HEK293 (cell line): Measurements from ENCODE around the gene TAS2R10.

Source experiments
- CTCF ChIA-PET: fragments of 350-600 bp; formaldehyde crosslinking; extraction: SDS; loops from one replicate; lab custom pipeline; 2021; ENCODE audit warnings: antibody characterized with exemption; lab: Yijun Ruan, JAX
- POLR2A ChIA-PET: fragments of 300-600 bp; formaldehyde crosslinking; extraction: SDS; loops from one replicate; lab custom pipeline; 2020; ENCODE audit warnings: antibody characterized with exemption, inconsistent platforms; lab: Yijun Ruan, JAX
- H3K27ac ChIP-seq: fragments of 200-500 bp; sonication (Bioruptor generic); 2 replicates; pipeline ENCODE4 v1.5.1; 2014; ENCODE audit warnings: low read depth, low read length, control low read depth, inconsistent platforms; ENCODE audit errors: extremely low read depth
- H3K36me3 ChIP-seq, 2 experiments: fragments of 200-500 bp in 1 of 2; sonication (Bioruptor generic) in 1 of 2; 1 replicate in 1 of 2; 2 replicates in 1 of 2; pipeline ENCODE4 v1.5.1; 2014 to 2017; ENCODE audit warnings: inconsistent platforms in 2 of 2, low read length in 2 of 2; ENCODE audit not compliant: control insufficient read depth in 2 of 2, insufficient read depth in 1 of 2
- H3K4me1 ChIP-seq: fragments of 200-500 bp; sonication (Bioruptor generic); 2 replicates; pipeline ENCODE4 v1.5.1; 2014; ENCODE audit warnings: mild to moderate bottlenecking, low read length, inconsistent platforms; ENCODE audit not compliant: control insufficient read depth, insufficient read depth
- H3K4me3 ChIP-seq: 2 replicates; pipeline ENCODE4 v1.5.1; 2011; ENCODE audit warnings: low read depth, mild to moderate bottlenecking, control low read depth, low read length, moderate library complexity
- H3K9me3 ChIP-seq: fragments of 200-500 bp; sonication (Bioruptor generic); 2 replicates; pipeline ENCODE4 v1.5.1; 2014; ENCODE audit warnings: low read depth, low read length, inconsistent platforms; ENCODE audit not compliant: control insufficient read depth, insufficient read depth
- GLI4 ChIP-seq: fragments of 450-650 bp; formaldehyde crosslinking; IDR thresholded peaks from 2 replicates; pipeline ENCODE4 v1.5.1; 2016; ENCODE audit warnings: missing biosample characterization, missing genetic modification characterization
- IKZF3 ChIP-seq: fragments of 450-650 bp; IDR thresholded peaks from 2 replicates; pipeline ENCODE4 v1.5.0; 2018; ENCODE audit warnings: missing biosample characterization, mild to moderate bottlenecking, missing genetic modification characterization, moderate library complexity
- OSR2 ChIP-seq: fragments of 450-650 bp; formaldehyde crosslinking; IDR thresholded peaks from 2 replicates; pipeline ENCODE4 v1.5.1; 2016; ENCODE audit warnings: missing biosample characterization, missing genetic modification characterization
- OVOL3 ChIP-seq: fragments of 450-650 bp; formaldehyde crosslinking; IDR thresholded peaks from 2 replicates; pipeline ENCODE4 v1.5.1; 2016; ENCODE audit warnings: missing biosample characterization, missing genetic modification characterization
- RBAK ChIP-seq: fragments of 450-650 bp; formaldehyde crosslinking; IDR thresholded peaks from 2 replicates; pipeline ENCODE4 v1.5.1; 2016; ENCODE audit warnings: missing biosample characterization, missing genetic modification characterization
- SCRT2 ChIP-seq: fragments of 450-650 bp; formaldehyde crosslinking; IDR thresholded peaks from 2 replicates; pipeline ENCODE4 v1.5.1; 2016; ENCODE audit warnings: missing biosample characterization, missing genetic modification characterization
- SP2 ChIP-seq: fragments of 450-650 bp; formaldehyde crosslinking; IDR thresholded peaks from 2 replicates; pipeline ENCODE4 v1.5.1; 2016; ENCODE audit warnings: missing biosample characterization, missing genetic modification characterization
- ZBTB17 ChIP-seq: fragments of 450-650 bp; formaldehyde crosslinking; IDR thresholded peaks from 2 replicates; pipeline ENCODE4 v1.5.1; 2016; ENCODE audit warnings: missing biosample characterization, missing genetic modification characterization
- ZNF10 ChIP-seq: fragments of 450-650 bp; formaldehyde crosslinking; IDR thresholded peaks from 2 replicates; pipeline ENCODE4 v1.5.1; 2017; ENCODE audit warnings: missing biosample characterization, missing genetic modification characterization
- ZNF132 ChIP-seq: fragments of 450-650 bp; formaldehyde crosslinking; IDR thresholded peaks from 2 replicates; pipeline ENCODE4 v1.5.1; 2017; ENCODE audit warnings: missing biosample characterization, missing genetic modification characterization, borderline replicate concordance
- ZNF146 ChIP-seq: fragments of 450-650 bp; formaldehyde crosslinking; IDR thresholded peaks from 2 replicates; pipeline ENCODE4 v1.5.1; 2016; ENCODE audit warnings: missing biosample characterization, missing genetic modification characterization
- ZNF157 ChIP-seq: fragments of 450-650 bp; formaldehyde crosslinking; IDR thresholded peaks from 2 replicates; pipeline ENCODE4 v1.5.1; 2016; ENCODE audit warnings: missing biosample characterization, missing genetic modification characterization
- ZNF16 ChIP-seq: fragments of 450-650 bp; formaldehyde crosslinking; IDR thresholded peaks from 2 replicates; pipeline ENCODE4 v1.5.1; 2016; ENCODE audit warnings: low read depth, missing biosample characterization, missing genetic modification characterization
- ZNF211 ChIP-seq: fragments of 450-650 bp; formaldehyde crosslinking; IDR thresholded peaks from 2 replicates; pipeline ENCODE4 v1.5.1; 2016; ENCODE audit warnings: low read depth, missing biosample characterization, missing genetic modification characterization
- ZNF350 ChIP-seq: fragments of 450-650 bp; formaldehyde crosslinking; IDR thresholded peaks from 2 replicates; pipeline ENCODE4 v1.5.0; 2017; ENCODE audit warnings: missing biosample characterization, mild to moderate bottlenecking, missing genetic modification characterization
- ZNF423 ChIP-seq: fragments of 450-650 bp; formaldehyde crosslinking; IDR thresholded peaks from 2 replicates; pipeline ENCODE4 v1.5.1; 2016; ENCODE audit warnings: missing biosample characterization, missing genetic modification characterization
- TF ChIP-seq, protein P1 (sequence below): fragments of 450-650 bp; formaldehyde crosslinking; conservative IDR thresholded peaks from 2 replicates; pipeline ENCODE4 v1.5.1; 2016; ENCODE audit warnings: low read depth, missing biosample characterization, missing genetic modification characterization
- TF ChIP-seq, protein P2 (sequence below): fragments of 450-650 bp; formaldehyde crosslinking; IDR thresholded peaks from 2 replicates; pipeline ENCODE4; 2016; ENCODE audit warnings: missing biosample characterization, missing genetic modification characterization
- TF ChIP-seq, protein P3 (sequence below): fragments of 450-650 bp; formaldehyde crosslinking; IDR thresholded peaks from 2 replicates; pipeline ENCODE4 v1.5.1; 2017; ENCODE audit warnings: missing biosample characterization, missing genetic modification characterization
- TF ChIP-seq, protein P4 (sequence below): fragments of 450-650 bp; formaldehyde crosslinking; IDR thresholded peaks from 2 replicates; pipeline ENCODE4 v1.5.1; 2016; ENCODE audit warnings: missing biosample characterization, missing genetic modification characterization, borderline replicate concordance

The TAS2R10 gene

DNA sequence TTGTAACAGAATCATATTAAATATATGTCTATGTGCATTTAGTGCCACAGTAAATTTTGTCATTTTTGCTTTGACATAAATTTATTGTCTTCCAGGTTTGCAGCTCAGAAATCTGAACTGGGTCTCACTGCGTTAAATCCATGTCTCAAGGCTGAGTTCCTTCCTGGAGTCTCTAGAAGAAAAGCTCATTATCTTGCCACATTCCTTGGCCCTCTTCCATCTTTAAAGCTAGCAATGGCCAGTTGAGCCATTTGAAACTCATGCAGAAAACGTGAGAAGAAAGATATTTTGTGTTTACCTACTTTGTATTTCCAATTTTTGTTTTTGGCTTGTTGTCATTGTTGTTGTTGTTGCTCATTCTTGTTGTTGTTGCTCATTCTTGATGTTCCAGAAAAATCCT, 47.2 kb upstream of the TAS2R10 start (continued):
- TF ChIP-seq, protein P1, sequence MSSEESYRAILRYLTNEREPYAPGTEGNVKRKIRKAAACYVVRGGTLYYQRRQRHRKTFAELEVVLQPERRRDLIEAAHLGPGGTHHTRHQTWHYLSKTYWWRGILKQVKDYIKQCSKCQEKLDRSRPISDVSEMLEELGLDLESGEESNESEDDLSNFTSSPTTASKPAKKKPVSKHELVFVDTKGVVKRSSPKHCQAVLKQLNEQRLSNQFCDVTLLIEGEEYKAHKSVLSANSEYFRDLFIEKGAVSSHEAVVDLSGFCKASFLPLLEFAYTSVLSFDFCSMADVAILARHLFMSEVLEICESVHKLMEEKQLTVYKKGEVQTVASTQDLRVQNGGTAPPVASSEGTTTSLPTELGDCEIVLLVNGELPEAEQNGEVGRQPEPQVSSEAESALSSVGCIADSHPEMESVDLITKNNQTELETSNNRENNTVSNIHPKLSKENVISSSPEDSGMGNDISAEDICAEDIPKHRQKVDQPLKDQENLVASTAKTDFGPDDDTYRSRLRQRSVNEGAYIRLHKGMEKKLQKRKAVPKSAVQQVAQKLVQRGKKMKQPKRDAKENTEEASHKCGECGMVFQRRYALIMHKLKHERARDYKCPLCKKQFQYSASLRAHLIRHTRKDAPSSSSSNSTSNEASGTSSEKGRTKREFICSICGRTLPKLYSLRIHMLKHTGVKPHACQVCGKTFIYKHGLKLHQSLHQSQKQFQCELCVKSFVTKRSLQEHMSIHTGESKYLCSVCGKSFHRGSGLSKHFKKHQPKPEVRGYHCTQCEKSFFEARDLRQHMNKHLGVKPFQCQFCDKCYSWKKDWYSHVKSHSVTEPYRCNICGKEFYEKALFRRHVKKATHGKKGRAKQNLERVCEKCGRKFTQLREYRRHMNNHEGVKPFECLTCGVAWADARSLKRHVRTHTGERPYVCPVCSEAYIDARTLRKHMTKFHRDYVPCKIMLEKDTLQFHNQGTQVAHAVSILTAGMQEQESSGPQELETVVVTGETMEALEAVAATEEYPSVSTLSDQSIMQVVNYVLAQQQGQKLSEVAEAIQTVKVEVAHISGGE (tag by site-specific recombination), result no peak
- TF ChIP-seq ZNF423 (tag by site-specific recombination) (no peak), OSR2 (no peak)

DNA sequence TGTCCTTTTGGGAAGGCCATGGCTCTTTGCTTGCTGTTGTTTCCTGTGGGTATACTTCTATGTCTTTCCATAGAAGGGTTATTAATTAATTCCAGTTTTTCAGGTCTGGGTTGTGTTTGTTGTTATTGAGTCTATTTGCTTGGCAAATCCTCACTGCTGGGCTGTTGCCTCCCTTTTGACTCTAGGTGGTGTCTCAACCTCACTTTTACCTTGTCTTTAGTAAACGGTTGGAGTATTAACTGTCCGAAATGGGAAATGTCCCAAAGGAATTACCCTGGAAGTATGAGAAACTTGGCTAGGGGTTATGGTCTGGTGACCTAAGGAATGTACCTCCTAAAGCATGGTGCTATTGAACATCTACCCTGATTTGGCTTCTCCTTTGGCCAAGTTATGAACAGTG, 41.2 kb upstream of the TAS2R10 start:
- CTCF ChIA-PET, result no interaction called here
- Histone ChIP-seq H3K4me3 (no peak overlapping the region), H3K9me3 (no peaks in the 10 kb centered on the region), H3K36me3 (no peaks in the 10 kb centered on the region)
- TF ChIP-seq ZNF350 (tag by site-specific recombination) (no peak), IKZF3 (no peak), ZNF10 (tag by site-specific recombination) (no peak), ZNF16 (tag by site-specific recombination) (no peak), ZNF132 (tag by site-specific recombination) (no peak), SCRT2 (tag by site-specific recombination) (no peak), ZNF146 (tag by site-specific recombination) (no peak), OVOL3 (tag by site-specific recombination) (no peak), GLI4 (tag by site-specific recombination) (no peak), ZNF157 (tag by site-specific recombination) (no peak), ZNF211 (tag by site-specific recombination) (no peak)
- TF ChIP-seq, all 188 proteins: peak for 0
- POLR2A ChIA-PET, result no interaction called here
- no peak overlapping the region for H3K27ac ChIP-seq
- no peaks in the 10 kb centered on the region for H3K4me1 ChIP-seq

DNA sequence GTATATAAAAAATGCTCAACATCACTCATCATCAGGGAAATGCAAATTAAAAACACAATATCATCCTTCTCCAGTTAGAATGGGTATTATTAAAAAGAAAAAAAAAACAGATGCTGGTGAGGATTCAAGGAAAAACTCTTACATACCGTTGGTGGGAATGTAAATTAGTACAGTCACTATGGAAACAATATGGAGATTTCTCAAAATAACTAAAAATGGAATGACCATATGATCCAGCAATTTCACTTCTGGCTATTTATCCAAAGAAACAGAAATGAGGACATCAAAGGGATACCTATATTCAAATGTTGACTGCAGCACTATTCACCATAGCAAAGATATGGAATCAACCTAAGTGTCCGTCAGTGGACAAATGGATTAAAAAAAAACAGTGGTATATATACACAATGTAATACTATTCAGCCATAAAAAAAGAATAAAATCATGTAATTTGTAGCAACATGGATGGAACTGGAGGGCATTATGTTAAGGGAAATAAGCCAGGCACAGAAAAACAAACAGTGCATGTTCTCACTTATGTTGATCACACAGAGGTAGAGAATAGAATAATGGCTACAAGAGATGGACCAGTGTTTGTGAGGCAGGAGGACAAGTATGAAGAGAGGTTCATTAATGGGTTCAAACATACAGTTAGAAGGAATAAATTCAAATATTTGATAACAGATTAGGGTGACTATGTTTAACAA, 37.5 kb upstream of the TAS2R10 start:
- H3K36me3 ChIP-seq, result peaks cover 0 to 2% of the 10 kb centered on the region in 2 experiments; a peak in 1 of 3 replicates
- H3K4me1 ChIP-seq, result no peaks in the 10 kb centered on the region
- no peak overlapping the region for H3K4me3 ChIP-seq
- H3K27ac ChIP-seq, result no peak overlapping the region
- POLR2A ChIA-PET, result no interaction called here
- CTCF ChIA-PET, result interaction anchor here (0.5 kb wide), 1 partner anchor 48 kb away, joined by 4 read pairs; no protein-coding TSS in a partner anchor
- no peak for TF ChIP-seq SP2 (tag by site-specific recombination)
- TF ChIP-seq, protein P2, sequence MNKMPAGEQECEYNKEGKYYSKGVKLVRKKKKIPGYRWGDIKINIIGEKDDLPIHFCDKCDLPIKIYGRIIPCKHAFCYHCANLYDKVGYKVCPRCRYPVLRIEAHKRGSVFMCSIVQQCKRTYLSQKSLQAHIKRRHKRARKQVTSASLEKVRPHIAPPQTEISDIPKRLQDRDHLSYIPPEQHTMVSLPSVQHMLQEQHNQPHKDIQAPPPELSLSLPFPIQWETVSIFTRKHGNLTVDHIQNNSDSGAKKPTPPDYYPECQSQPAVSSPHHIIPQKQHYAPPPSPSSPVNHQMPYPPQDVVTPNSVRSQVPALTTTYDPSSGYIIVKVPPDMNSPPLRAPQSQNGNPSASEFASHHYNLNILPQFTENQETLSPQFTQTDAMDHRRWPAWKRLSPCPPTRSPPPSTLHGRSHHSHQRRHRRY (tag by site-specific recombination), result no peak
- no peak for TF ChIP-seq RBAK (tag by site-specific recombination)
- no peak for TF ChIP-seq ZBTB17
- no peak for TF ChIP-seq ZNF423 (tag by site-specific recombination)
- TF ChIP-seq, protein P3, sequence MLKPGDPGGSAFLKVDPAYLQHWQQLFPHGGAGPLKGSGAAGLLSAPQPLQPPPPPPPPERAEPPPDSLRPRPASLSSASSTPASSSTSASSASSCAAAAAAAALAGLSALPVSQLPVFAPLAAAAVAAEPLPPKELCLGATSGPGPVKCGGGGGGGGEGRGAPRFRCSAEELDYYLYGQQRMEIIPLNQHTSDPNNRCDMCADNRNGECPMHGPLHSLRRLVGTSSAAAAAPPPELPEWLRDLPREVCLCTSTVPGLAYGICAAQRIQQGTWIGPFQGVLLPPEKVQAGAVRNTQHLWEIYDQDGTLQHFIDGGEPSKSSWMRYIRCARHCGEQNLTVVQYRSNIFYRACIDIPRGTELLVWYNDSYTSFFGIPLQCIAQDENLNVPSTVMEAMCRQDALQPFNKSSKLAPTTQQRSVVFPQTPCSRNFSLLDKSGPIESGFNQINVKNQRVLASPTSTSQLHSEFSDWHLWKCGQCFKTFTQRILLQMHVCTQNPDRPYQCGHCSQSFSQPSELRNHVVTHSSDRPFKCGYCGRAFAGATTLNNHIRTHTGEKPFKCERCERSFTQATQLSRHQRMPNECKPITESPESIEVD, result no peak
- TF ChIP-seq, protein P4, sequence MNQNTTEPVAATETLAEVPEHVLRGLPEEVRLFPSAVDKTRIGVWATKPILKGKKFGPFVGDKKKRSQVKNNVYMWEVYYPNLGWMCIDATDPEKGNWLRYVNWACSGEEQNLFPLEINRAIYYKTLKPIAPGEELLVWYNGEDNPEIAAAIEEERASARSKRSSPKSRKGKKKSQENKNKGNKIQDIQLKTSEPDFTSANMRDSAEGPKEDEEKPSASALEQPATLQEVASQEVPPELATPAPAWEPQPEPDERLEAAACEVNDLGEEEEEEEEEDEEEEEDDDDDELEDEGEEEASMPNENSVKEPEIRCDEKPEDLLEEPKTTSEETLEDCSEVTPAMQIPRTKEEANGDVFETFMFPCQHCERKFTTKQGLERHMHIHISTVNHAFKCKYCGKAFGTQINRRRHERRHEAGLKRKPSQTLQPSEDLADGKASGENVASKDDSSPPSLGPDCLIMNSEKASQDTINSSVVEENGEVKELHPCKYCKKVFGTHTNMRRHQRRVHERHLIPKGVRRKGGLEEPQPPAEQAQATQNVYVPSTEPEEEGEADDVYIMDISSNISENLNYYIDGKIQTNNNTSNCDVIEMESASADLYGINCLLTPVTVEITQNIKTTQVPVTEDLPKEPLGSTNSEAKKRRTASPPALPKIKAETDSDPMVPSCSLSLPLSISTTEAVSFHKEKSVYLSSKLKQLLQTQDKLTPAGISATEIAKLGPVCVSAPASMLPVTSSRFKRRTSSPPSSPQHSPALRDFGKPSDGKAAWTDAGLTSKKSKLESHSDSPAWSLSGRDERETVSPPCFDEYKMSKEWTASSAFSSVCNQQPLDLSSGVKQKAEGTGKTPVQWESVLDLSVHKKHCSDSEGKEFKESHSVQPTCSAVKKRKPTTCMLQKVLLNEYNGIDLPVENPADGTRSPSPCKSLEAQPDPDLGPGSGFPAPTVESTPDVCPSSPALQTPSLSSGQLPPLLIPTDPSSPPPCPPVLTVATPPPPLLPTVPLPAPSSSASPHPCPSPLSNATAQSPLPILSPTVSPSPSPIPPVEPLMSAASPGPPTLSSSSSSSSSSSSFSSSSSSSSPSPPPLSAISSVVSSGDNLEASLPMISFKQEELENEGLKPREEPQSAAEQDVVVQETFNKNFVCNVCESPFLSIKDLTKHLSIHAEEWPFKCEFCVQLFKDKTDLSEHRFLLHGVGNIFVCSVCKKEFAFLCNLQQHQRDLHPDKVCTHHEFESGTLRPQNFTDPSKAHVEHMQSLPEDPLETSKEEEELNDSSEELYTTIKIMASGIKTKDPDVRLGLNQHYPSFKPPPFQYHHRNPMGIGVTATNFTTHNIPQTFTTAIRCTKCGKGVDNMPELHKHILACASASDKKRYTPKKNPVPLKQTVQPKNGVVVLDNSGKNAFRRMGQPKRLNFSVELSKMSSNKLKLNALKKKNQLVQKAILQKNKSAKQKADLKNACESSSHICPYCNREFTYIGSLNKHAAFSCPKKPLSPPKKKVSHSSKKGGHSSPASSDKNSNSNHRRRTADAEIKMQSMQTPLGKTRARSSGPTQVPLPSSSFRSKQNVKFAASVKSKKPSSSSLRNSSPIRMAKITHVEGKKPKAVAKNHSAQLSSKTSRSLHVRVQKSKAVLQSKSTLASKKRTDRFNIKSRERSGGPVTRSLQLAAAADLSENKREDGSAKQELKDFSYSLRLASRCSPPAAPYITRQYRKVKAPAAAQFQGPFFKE (tag by site-specific recombination), result no peak
- H3K9me3 ChIP-seq, result no peaks in the 10 kb centered on the region
